ENCODE data around the gene KMT2B. TPM values are rescaled to one million over a fixed set of nuclear protein-coding genes. Genes with fewer than 3 reads are reported as not detected.

Gene KMT2B
- total RNA-seq, 6 experiments from 2014 or later: 10.5 to 23.1 (median 15.0) TPM

DNA sequence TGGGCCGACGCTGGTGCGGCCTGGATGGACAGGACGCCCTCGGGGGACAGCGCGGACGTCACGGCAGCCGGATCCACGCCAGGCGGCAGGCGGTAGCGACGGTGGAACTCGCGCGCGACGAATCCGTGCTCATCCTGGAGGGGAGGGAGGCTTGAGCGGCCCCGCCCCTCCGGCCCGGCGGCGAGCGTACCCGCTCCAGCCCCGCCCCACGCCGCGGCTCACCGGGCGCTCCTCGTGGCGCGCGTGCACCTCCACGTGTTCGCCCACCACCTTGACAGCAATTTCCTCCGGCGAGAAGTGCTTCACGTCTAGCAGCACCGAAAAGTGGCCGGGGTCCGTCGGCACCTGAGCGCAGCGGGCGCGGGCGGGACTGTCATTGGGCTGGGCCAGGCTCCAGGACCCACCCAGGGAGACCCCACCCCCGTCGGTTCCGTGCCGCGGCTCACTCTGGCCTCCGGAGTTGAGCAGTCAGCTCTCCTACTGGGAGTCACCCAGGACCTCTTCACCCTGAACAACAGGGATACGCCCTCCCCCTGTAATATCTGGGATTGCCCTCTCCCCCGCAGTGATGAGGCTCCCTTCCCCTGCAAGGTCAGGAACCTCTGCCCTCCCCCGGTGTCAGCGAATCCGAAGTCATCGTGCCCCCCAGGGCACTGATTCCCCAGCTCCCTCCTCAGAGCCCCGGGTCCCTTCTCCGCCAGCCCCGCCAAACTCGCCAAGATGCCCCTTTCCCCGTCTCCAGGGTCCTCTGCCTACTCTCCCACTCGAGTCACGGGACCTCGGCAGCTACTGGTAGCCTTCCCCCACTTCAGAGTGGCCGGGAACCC lies 38.0 kb downstream of the KMT2B start:
- intact Hi-C loops (cut with DNase I): no loop called here
- peak overlapping the region; percentile 53 to 62 (median 54) for H3K27ac ChIP-seq
- H3K36me3 ChIP-seq: peaks cover 0 to 13% (median 5%) of the 10 kb centered on the region in 4 donors
- peak overlapping the region in 1 of 3 donors; percentile 97 for H3K4me3 ChIP-seq
- H3K27me3 ChIP-seq: no peaks in the 10 kb centered on the region
- peak in 1 of 4 donors; percentile 7 for ATAC-seq
- peak in 2 of 3 donors; percentile 53 to 69 for DNase-seq
- TF ChIP-seq, protein P1, sequence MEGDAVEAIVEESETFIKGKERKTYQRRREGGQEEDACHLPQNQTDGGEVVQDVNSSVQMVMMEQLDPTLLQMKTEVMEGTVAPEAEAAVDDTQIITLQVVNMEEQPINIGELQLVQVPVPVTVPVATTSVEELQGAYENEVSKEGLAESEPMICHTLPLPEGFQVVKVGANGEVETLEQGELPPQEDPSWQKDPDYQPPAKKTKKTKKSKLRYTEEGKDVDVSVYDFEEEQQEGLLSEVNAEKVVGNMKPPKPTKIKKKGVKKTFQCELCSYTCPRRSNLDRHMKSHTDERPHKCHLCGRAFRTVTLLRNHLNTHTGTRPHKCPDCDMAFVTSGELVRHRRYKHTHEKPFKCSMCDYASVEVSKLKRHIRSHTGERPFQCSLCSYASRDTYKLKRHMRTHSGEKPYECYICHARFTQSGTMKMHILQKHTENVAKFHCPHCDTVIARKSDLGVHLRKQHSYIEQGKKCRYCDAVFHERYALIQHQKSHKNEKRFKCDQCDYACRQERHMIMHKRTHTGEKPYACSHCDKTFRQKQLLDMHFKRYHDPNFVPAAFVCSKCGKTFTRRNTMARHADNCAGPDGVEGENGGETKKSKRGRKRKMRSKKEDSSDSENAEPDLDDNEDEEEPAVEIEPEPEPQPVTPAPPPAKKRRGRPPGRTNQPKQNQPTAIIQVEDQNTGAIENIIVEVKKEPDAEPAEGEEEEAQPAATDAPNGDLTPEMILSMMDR (IDR thresholded peaks at IDR 0.05): no peak
- no peak for TF ChIP-seq POLR2A (IDR thresholded peaks at IDR 0.05)
- H3K9me3 ChIP-seq: no peaks in the 10 kb centered on the region
- 28% methylated on average over 10 of the region's 74 CpGs for WGBS (ENCODE audit: insufficient coverage, low coverage, low lambda C conversion rate, missing lambda C conversion rate)
- H3K4me1 ChIP-seq: peaks cover 0 to 18% (median 9%) of the 10 kb centered on the region in 4 donors

DNA sequence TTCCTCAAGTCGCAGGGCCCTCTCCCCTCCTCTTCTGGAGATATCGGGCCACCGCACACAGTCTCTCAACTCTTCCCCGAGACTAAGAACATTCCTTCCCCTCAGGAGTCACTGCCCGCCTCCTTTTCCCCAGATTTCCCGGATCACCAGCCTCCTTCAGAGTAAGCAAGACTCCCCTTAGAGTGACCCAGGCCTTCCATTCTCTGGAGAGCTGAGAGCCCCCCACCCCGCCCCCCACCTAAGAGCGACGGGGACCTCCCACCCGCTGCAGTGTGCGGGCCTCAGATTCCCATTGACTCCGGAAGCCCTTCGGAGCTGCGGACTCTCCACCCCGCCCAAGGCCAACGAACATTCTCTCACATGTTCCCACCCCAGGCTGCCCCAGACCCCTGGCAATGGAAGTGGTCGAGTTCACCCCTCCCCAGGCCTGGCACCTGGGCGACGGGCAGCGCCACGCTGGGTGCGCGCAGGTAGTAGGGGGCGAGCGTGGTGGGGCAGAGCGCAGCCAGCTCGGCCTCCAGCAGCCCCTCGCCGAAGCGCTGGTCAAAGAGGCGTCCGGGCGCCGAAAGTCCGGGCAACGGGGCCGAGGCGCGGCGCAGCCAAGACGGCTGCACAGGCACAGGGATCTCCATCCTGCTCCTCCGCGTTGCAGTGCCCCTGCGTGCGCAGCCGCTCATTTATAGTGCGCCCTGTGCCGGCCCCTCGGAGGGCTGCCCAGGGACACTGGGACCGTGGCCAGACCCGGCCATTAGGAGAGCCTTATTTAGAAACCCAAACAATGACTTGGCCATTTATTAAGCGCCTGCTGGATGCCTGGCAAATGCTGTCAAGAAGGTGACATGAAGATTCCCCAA lies 38.8 kb downstream of the KMT2B start, which contains the start of gene HSPB6:
TSS of gene HSPB6 (minus strand) at position 653 of the 854 bp plus-strand sequence. CDS start at position 632, 21 bp downstream.
- H3K4me3 ChIP-seq: peak within 1 kb of the TSS; percentile 89 to 97 (median 92)
- peaks cover 0 to 18% (median 9%) of the 10 kb centered on the region in 4 donors for H3K4me1 ChIP-seq
- peak within 1 kb of the TSS; percentile 61 to 68 (median 62) for H3K27ac ChIP-seq
- H3K9me3 ChIP-seq: no peaks in the 10 kb centered on the region
- H3K36me3 ChIP-seq: peaks cover 0 to 13% (median 5%) of the 10 kb centered on the region in 4 donors
- intact Hi-C loops (cut with DNase I): no loop called here
- H3K27me3 ChIP-seq: no peaks in the 10 kb centered on the region
- DNase-seq (peak in 1 of 3 donors; percentile 62), ATAC-seq (peak in 1 of 4 donors; percentile 3)
- TF ChIP-seq POLR2A (IDR thresholded peaks at IDR 0.05): peak; percentile 36
- TF ChIP-seq, protein P1 (IDR thresholded peaks at IDR 0.05): no peak
- WGBS (ENCODE audit: insufficient coverage, low coverage, low lambda C conversion rate, missing lambda C conversion rate): 21% methylated on average over 21 of the region's 52 CpGs

DNA sequence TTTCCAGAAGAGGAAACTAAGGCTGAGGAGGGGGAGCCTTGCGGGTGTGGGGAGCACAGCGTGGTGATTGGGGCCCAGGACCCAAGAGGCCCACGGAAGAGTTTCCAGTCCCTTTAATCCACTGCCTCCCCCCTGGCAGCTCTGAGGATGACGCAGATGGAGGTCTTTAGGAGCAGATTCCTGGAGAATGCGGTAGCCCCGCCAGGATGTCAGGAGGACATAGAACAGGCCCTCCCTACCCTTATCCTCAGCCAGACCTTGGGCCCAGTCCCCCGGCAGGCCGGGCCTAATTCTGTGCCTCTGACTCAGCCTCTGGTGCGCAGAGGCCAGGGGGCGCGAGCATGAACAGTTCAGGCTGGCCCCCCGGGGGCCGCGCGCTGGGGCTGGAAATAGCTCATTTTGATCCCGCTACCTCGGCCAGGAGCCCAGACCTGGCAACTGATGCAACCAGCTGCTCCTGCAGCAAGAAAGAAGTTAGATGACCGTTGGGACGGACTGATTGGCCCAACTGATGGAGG lies 39.5 kb downstream of the KMT2B start:
- H3K4me3 ChIP-seq: peak overlapping the region; percentile 89 to 97 (median 92)
- no peaks in the 10 kb centered on the region for H3K27me3 ChIP-seq
- peak; percentile 67 to 72 (median 72) for DNase-seq
- WGBS (ENCODE audit: insufficient coverage, low coverage, low lambda C conversion rate, missing lambda C conversion rate): 18% methylated on average over 10 of the region's 19 CpGs
- intact Hi-C loops (cut with DNase I): no loop called here
- H3K27ac ChIP-seq: peak overlapping the region; percentile 61 to 68 (median 62)
- peaks cover 0 to 18% (median 9%) of the 10 kb centered on the region in 4 donors for H3K4me1 ChIP-seq
- peak; percentile 2 to 22 (median 14) for ATAC-seq
- TF ChIP-seq POLR2A (IDR thresholded peaks at IDR 0.05): no peak
- TF ChIP-seq, protein P1 (IDR thresholded peaks at IDR 0.05): no peak
- H3K9me3 ChIP-seq: no peaks in the 10 kb centered on the region
- H3K36me3 ChIP-seq: peaks cover 0 to 15% (median 5%) of the 10 kb centered on the region in 4 donors

All from right lobe of liver (tissue), 6 donors.